Naive thymus-derived CD8-positive, alpha-beta T cell (primary cell): Measurements from ENCODE around the gene ASH1L. TPM values are rescaled to one million over a fixed set of nuclear protein-coding genes. Genes with fewer than 3 reads are reported as not detected.

Experiments
- ATAC-seq, 2 donors: fragments of 150-1000 bp; cut with Tn5 transposase in 1 of 2; sonication (Bioruptor Pico), chemical (Tn5 transposase) in 1 of 2; 1 replicate in 1 of 2; 2 replicates in 1 of 2; pipeline ENCODE4 v1.10.0; 2021; ENCODE audit warnings: mild to moderate bottlenecking in 2 of 2, moderate library complexity in 2 of 2
- POLR2A ChIA-PET: fragments of 350-600 bp; sonication (Branson Sonifier 250); formaldehyde crosslinking; loops from one replicate; lab custom pipeline; 2021; ENCODE audit warnings: antibody characterized with exemption; lab: Charles Lee
- DNase-seq, 10 donors: peaks; one replicate each; pipeline versions ENCODE4 v3.0.0 to v3.0.0-alpha.2; 2020 to 2022
- H3K27ac Mint-ChIP-seq, 10 donors: one replicate each; pipeline ENCODE4 v1.8.0; 2020 to 2022; ENCODE audit warnings: mild to moderate bottlenecking in 10 of 10, mixed read lengths in 10 of 10, moderate library complexity in 4 of 10, inconsistent platforms in 1 of 10
- H3K27me3 Mint-ChIP-seq, 5 donors: one replicate each; pipeline ENCODE4 v1.8.0; 2021 to 2022; ENCODE audit warnings: mixed read lengths in 5 of 5
- H3K36me3 Mint-ChIP-seq, 3 donors: one replicate each; pipeline ENCODE4 v1.8.0; 2020 to 2022; ENCODE audit warnings: mixed read lengths in 3 of 3, mild to moderate bottlenecking in 2 of 3, inconsistent platforms in 1 of 3
- H3K4me1 Mint-ChIP-seq, 4 donors: one replicate each; pipeline ENCODE4 v1.8.0; 2021 to 2022; ENCODE audit warnings: mixed read lengths in 4 of 4
- H3K4me3 Mint-ChIP-seq, 10 donors: one replicate each; pipeline ENCODE4 v1.8.0; 2020 to 2022; ENCODE audit warnings: mild to moderate bottlenecking in 10 of 10, mixed read lengths in 10 of 10, moderate library complexity in 6 of 10, inconsistent platforms in 1 of 10
- H3K9me3 Mint-ChIP-seq, 9 donors: one replicate each; pipeline ENCODE4 v1.8.0; 2020 to 2022; ENCODE audit warnings: mixed read lengths in 9 of 9, mild to moderate bottlenecking in 3 of 9, inconsistent platforms in 1 of 9, moderate library complexity in 1 of 9
- polyA plus RNA-seq, 3 donors: library from polyadenylated mRNA; unstranded; fragments of 300-500 nt; fragmentation: Illumina TruSeq; gene quantifications; one replicate each; pipeline ENCODE4 v1.2.3, GENCODE V29; 2021
- total RNA-seq, 8 experiments: library from RNA in 2 of 8; stranded (reverse) in 2 of 8; gene quantifications; one replicate each; pipeline ENCODE4 v1.2.3 and lab custom pipeline; 2021 to 2026

The ASH1L gene
- total and polyA plus RNA-seq, 5 experiments from 2014 or later = 12.2 to 102 (median 22.0) TPM

DNA sequence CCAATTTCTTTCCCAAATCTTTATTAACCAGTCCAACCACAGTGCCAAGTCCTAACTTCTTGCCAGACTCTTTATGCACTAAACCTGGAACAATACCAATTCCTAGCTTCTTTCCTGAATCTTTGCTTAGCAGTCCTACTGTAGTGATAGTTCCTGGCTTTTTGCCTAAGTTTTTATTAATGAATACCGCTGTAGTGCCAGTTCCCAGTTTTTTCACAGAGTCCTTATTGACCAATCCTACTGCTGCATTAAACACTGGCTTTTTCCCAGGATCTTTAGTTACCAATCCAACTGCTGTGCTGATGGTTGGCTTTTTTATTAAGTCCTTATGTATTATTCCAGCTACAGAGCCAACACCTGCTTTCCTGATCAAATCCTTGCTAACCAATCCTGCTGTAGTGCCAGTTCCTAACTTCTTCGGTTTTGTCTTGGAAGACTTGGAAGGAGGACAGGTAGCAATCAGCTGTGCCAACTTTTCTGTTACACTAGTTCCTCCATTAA lies 80.8 kb downstream of the ASH1L start:
- Mint-ChIP-seq H3K27ac (peak overlapping the region in 1 of 10 donors; percentile 14), H3K4me1 (peaks cover 14 to 31% (median 17%) of the 10 kb centered on the region in 4 donors), H3K9me3 (no peaks in the 10 kb centered on the region), H3K36me3 (peaks cover 0 to 52% (median 29%) of the 10 kb centered on the region in 3 donors), H3K27me3 (no peaks in the 10 kb centered on the region), H3K4me3 (no peak overlapping the region)
- no peak for DNase-seq
- no peak for ATAC-seq
- POLR2A ChIA-PET = no interaction called here

DNA sequence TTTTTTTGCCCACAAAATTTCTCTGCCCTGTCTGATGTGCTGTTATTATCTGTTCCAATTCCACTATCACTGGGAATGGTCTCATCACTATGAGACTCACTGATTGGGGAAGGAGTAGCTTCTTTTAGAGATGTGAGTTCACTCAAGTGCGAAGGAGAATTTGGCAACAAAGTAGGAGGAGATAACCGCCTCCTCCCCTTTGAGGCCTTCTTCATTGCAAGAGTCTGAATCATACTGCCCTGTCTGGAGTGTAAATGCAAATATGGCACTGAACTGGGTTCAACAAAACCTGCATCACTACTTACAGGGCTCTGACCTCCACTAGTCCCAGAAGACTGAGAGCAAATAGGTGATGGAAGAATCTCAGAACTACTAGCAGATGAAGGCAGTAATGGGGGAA lies 83.4 kb downstream of the ASH1L start:
- H3K27me3 Mint-ChIP-seq = no peaks in the 10 kb centered on the region
- H3K4me3 Mint-ChIP-seq = no peak overlapping the region
- peaks cover 14 to 35% (median 21%) of the 10 kb centered on the region in 4 donors for H3K4me1 Mint-ChIP-seq
- POLR2A ChIA-PET = no interaction called here
- DNase-seq (no peak), ATAC-seq (no peak)
- no peak overlapping the region for H3K27ac Mint-ChIP-seq
- peaks cover 0 to 5% (median 0%) of the 10 kb centered on the region in 9 donors for H3K9me3 Mint-ChIP-seq
- H3K36me3 Mint-ChIP-seq = peaks cover 5 to 60% (median 38%) of the 10 kb centered on the region in 3 donors

DNA sequence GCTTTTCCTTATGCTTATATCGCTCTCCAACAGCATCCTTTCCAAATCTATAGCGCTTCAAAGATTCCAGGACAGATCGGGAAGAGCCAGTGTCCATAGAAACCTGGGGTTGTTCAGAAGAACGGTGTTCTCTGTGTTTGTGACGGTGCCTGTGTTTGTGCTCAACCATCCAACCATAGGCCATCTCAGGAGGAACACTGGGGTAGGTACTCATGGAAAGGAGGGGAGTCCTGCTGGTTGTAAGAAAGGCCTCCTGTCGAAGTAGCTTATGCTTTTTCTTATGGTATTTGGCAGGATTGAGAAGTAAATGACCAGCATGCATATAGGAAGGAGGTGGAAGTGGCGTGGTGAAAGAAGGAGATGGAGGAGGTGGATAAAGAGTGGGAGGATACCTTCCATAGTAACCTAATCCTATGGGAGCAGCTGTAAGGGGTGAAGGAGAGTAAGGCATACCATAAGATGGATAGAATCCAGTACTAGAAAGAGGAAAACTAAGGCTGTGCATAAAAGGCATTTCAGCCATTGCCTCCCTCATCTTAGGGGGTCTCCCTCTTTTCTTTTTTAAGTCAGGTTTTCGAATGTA lies 84.2 kb downstream of the ASH1L start:
- POLR2A ChIA-PET = no interaction called here

DNA sequence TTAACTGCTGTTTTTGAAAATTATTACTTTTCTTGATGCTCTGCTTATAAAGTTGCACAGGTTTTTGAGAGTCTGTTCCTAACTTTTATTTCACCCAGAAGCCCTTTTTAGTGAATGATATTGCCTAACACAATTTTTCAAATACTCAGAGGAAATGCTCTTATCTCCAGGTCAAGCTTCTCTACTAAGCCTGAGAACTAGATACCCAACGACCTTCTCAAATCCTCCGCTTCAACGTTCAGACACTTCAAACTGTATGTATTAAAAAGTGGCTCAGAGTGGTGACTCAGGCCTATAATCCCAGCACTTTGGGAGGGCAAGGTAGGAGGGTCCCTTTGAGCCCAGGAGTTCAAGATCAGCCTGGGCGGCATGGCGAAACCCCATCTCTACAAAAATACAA lies 88.5 kb downstream of the ASH1L start:
- POLR2A ChIA-PET = no interaction called here
- Mint-ChIP-seq H3K27me3 (no peaks in the 10 kb centered on the region), H3K36me3 (peaks cover 25 to 59% (median 41%) of the 10 kb centered on the region in 3 donors)

More for the DNA sequence above, 84.2 kb downstream of the ASH1L start:
- Mint-ChIP-seq H3K27ac (peak overlapping the region in 2 of 10 donors; percentile 2 to 10), H3K36me3 (peaks cover 5 to 63% (median 42%) of the 10 kb centered on the region in 3 donors), H3K4me1 (peaks cover 14 to 35% (median 22%) of the 10 kb centered on the region in 4 donors), H3K27me3 (no peaks in the 10 kb centered on the region), H3K9me3 (peaks cover 0 to 5% (median 0%) of the 10 kb centered on the region in 9 donors), H3K4me3 (no peak overlapping the region)
- DNase-seq = no peak
- no peak for ATAC-seq

DNA sequence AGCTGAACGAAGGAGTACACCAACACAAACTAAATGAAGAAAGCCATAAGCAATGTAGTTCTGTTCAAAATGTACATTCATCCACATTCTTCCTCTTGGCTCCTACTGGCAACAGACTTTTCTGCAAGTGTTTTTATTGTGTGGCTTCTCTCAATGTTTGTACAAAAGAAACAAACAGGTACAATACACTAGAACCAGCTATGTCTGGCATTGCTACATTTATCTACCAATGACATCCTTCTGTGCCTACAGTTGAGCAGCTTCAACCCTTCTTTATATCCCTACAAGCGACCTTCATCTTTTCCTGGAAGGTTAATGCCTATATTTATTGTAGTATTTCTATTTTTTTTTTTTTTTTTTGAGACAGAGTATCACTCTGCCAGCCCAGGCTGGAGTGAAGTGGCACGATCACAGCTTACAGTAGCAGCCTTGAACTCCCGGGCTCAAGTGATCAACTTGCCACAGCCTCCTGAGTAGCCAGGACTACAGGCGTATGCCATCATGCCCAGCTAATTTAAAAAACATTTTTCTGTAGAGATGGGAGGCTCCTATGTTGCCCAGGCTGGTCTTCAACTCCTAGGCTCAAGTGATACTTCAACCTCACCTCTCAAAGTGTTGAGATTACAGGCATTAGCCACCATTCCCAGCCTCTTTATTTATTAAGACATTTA lies 89.3 kb downstream of the ASH1L start:
- ATAC-seq = no peak
- H3K9me3 Mint-ChIP-seq = peaks cover 0 to 25% (median 8%) of the 10 kb centered on the region in 9 donors
- POLR2A ChIA-PET = interaction anchor here (0.6 kb wide), 1 partner anchor 11 kb away, joined by 3 read pairs; no protein-coding TSS in a partner anchor
- DNase-seq = no peak
- H3K4me3 Mint-ChIP-seq = no peak overlapping the region
- no peak overlapping the region for H3K27ac Mint-ChIP-seq
- peaks cover 25 to 53% (median 37%) of the 10 kb centered on the region in 3 donors for H3K36me3 Mint-ChIP-seq
- H3K4me1 Mint-ChIP-seq = peaks cover 20 to 39% (median 28%) of the 10 kb centered on the region in 4 donors
- no peaks in the 10 kb centered on the region for H3K27me3 Mint-ChIP-seq

More for the DNA sequence above, 88.5 kb downstream of the ASH1L start:
- Mint-ChIP-seq H3K4me1 (peaks cover 14 to 37% (median 28%) of the 10 kb centered on the region in 4 donors), H3K27ac (no peak overlapping the region), H3K4me3 (no peak overlapping the region), H3K9me3 (peaks cover 0 to 25% (median 8%) of the 10 kb centered on the region in 9 donors)
- DNase-seq (no peak), ATAC-seq (no peak)

DNA sequence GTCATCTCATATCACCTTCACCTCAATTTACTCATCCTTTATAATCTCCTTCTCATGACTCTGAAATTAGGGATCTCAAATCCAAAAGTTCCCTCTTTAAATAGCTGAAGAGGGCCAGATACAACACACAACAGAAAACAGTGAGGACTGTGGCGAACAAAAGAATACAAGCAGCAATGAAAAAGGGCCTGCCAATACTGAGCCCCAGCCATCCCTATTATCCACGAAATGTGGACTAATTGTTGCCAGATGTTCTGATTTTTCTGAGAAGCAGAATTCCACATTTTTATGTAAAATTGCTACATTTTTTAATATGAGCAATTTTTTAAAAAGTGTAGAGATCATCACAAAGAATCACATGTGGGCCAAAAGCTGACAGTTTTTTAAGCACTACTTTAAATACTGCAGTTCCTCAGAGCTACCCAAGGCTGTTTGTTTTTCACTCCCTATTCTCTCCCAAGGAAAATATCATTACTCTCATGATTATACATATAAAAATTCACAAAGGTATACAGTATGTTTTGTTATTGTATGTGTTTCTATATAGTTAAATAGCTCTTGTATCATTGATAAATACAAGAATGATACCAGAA lies 90.0 kb downstream of the ASH1L start:
- Mint-ChIP-seq H3K4me1 (peaks cover 18 to 39% (median 30%) of the 10 kb centered on the region in 4 donors), H3K4me3 (no peak overlapping the region), H3K27ac (peak overlapping the region in 1 of 10 donors; percentile 43), H3K36me3 (peaks cover 25 to 52% (median 37%) of the 10 kb centered on the region in 3 donors), H3K9me3 (peaks cover 0 to 25% (median 8%) of the 10 kb centered on the region in 9 donors), H3K27me3 (no peaks in the 10 kb centered on the region)
- POLR2A ChIA-PET = no interaction called here
- DNase-seq (no peak), ATAC-seq (no peak)

DNA sequence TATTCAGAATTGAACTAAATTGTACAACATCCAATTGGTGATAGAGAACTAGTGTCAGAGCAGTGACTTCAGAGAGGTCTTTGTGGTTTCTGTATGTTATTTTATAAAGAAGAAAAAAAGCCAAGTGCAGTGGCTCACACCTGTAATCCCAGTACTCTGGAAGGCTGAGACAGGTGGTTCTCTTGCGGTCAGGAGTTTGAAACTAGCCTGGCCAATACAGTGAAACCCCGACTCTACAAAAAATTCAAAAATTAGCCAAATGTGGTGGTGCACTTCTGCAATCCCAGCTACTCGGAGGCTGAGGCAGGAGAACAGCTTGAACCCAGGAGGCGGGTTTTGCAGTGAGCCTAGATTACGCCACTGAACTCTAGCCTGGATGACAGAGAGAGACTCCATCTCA lies 90.7 kb downstream of the ASH1L start:
- H3K27me3 Mint-ChIP-seq = no peaks in the 10 kb centered on the region
- peaks cover 20 to 45% (median 36%) of the 10 kb centered on the region in 4 donors for H3K4me1 Mint-ChIP-seq
- peaks cover 25 to 52% (median 37%) of the 10 kb centered on the region in 3 donors for H3K36me3 Mint-ChIP-seq
- ATAC-seq = no peak
- no peak overlapping the region for H3K27ac Mint-ChIP-seq
- DNase-seq = no peak
- POLR2A ChIA-PET = no interaction called here
- H3K4me3 Mint-ChIP-seq = no peak overlapping the region
- H3K9me3 Mint-ChIP-seq = peaks cover 0 to 25% (median 8%) of the 10 kb centered on the region in 9 donors

DNA sequence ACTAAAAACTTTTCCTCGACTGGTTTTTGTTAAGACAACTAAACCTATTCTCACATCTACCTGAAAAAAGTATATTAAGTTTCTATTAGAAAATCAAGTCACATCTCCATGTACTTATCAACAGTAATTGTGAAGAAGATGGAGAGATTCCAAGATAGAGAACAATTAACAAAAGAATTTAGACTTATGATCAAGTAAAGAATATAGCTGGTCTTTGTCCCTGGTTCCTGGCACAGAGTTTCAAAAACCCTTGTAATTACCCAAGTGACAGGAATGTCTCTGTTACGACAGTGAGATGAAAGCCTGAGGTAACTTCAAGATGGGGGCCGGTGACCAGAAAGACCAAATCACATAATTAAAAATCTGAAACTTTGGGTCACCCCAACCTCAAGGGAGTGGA lies 91.6 kb downstream of the ASH1L start:
- no peak for ATAC-seq
- Mint-ChIP-seq H3K9me3 (peaks cover 0 to 25% (median 8%) of the 10 kb centered on the region in 9 donors), H3K36me3 (peaks cover 25 to 51% (median 37%) of the 10 kb centered on the region in 3 donors), H3K27ac (no peak overlapping the region), H3K4me3 (no peak overlapping the region), H3K27me3 (no peaks in the 10 kb centered on the region), H3K4me1 (peaks cover 20 to 53% (median 45%) of the 10 kb centered on the region in 4 donors)
- no peak for DNase-seq
- POLR2A ChIA-PET = no interaction called here

DNA sequence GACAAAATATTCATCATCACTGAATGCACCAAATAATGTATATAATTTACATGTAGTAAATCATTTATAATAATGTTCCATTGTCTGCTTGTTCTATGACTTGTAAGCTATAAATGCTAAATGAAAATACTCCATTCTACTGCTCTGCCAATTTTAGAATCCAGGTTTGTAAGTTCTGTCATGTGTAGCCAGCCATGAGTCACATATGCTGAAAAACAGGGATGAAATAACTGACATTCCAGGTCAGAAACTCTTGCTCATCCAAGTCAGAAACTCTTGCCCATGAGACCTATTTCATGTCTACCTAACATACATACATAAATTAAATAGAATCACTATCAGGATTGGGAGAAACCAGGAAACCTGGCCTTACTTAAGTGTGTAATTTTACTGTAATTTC lies 95.6 kb downstream of the ASH1L start:
- peaks cover 17 to 56% (median 44%) of the 10 kb centered on the region in 4 donors for H3K4me1 Mint-ChIP-seq

DNA sequence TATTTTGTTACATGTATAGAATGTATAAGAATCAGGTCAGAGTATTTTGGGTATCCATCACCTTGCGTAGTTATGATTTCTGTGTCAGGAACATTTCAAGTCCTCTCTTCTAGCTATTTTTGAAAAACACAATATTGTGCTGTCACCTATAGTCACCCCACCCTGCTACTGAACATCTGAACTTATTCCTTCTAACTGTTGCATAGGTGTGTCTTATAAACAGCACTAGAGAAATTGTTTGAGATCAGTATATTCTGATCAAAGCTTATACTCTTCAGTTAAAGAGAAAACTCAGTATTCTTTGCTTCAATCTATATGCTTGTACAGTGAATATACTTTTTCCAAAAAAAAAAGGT lies 96.0 kb downstream of the ASH1L start:
- Mint-ChIP-seq H3K36me3 (peaks cover 7 to 33% (median 17%) of the 10 kb centered on the region in 3 donors), H3K27me3 (no peaks in the 10 kb centered on the region), H3K9me3 (peaks cover 0 to 7% (median 3%) of the 10 kb centered on the region in 9 donors), H3K27ac (peak overlapping the region in 8 of 10 donors; percentile 19 to 87 (median 79)), H3K4me1 (peaks cover 17 to 56% (median 44%) of the 10 kb centered on the region in 4 donors), H3K4me3 (peak overlapping the region in 5 of 10 donors; percentile 4 to 23 (median 9))
- ATAC-seq = peak; percentile 82 to 84
- POLR2A ChIA-PET = no interaction called here
- DNase-seq = peak in 2 of 10 donors; percentile 4

More for the DNA sequence above, 95.6 kb downstream of the ASH1L start:
- DNase-seq = no peak
- Mint-ChIP-seq H3K27ac (peak overlapping the region in 9 of 10 donors; percentile 14 to 91 (median 81)), H3K9me3 (peaks cover 0 to 11% (median 5%) of the 10 kb centered on the region in 9 donors), H3K36me3 (peaks cover 9 to 32% (median 21%) of the 10 kb centered on the region in 3 donors), H3K4me3 (peak overlapping the region in 2 of 10 donors; percentile 9 to 15), H3K27me3 (no peaks in the 10 kb centered on the region)
- ATAC-seq = no peak
- POLR2A ChIA-PET = no interaction called here

DNA sequence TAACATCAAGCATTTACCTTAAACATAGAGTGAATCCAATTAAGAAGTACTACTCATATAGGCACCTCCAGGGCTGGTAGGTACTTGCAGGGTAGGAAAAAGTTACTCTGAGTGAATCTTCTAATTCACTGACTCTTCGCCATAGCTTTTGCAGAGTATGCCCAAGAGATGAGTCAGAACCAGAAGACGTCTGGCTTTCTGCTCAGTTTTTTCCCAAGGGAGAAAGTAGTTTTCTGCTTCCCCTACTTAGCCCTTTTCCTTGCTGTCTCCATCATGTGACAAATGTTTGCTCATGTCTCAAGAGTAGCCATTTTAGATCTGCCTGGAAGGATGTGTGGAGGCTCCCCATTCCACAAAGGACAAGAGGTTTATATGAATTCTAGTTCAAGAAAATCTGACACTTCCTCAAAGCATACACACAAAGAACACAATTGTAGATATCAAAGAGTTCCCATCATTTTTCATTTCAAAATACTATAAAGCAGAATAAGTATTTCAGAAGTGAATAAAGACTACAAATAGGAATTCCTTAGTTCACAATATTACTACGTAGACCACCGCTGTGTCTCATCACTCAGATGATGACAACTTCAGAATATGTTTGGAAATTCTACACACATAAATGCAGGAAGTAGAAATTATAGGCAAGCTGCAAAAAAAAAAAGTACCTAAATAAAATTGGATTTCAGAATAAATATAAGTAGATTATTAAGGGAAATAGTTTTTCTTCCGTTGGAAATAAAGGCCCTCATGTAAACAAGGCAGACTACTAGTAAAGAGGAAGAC lies 98.5 kb downstream of the ASH1L start:
- no peak for DNase-seq
- H3K27me3 Mint-ChIP-seq = no peaks in the 10 kb centered on the region
- peaks cover 6 to 39% (median 16%) of the 10 kb centered on the region in 3 donors for H3K36me3 Mint-ChIP-seq
- ATAC-seq = no peak
- no peaks in the 10 kb centered on the region for H3K9me3 Mint-ChIP-seq
- H3K4me1 Mint-ChIP-seq = peaks cover 9 to 49% (median 34%) of the 10 kb centered on the region in 4 donors
- no peak overlapping the region for H3K4me3 Mint-ChIP-seq
- POLR2A ChIA-PET = no interaction called here
- H3K27ac Mint-ChIP-seq = peak overlapping the region in 8 of 10 donors; percentile 34 to 75 (median 48)

DNA sequence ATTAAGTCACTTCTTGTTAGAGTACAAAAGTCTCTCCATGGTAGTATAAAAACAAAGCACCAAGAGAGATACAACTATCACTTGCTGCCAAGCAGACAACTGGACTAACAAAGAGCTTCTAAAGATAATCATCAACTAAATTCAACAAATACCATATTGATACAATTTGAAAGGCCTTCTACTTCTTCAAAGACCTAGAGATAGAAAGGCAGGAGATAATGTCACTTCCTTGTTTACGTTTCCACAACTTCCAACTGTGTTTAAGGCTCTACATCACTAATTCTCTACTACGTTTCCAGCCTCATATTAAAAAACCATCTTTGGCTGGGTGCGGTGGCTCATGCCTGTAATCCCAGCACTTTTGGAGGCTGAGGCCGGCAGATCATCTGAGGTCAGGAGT lies 104.5 kb downstream of the ASH1L start:
- Mint-ChIP-seq H3K4me3 (no peak overlapping the region), H3K4me1 (peaks cover 3 to 19% (median 10%) of the 10 kb centered on the region in 4 donors), H3K27me3 (no peaks in the 10 kb centered on the region), H3K27ac (peak overlapping the region in 4 of 10 donors; percentile 11 to 61 (median 19)), H3K36me3 (peaks cover 6 to 73% (median 16%) of the 10 kb centered on the region in 3 donors), H3K9me3 (no peaks in the 10 kb centered on the region)
- POLR2A ChIA-PET = no interaction called here
- no peak for ATAC-seq
- DNase-seq = no peak
